ENCODE measurements around the gene NAPEPLD.

- no peak for TF ChIP-seq CTCF (IDR thresholded peaks at IDR 0.05)
- no peak for TF ChIP-seq POLR2A (IDR thresholded peaks at IDR 0.05)
Observed at GRCh38 chr7:103083210-103083609, 65.7 kb downstream of the NAPEPLD start.
